Sigmoid colon (tissue), 7 donors: ENCODE results near the gene C2CD4C. TPM values are rescaled to one million over a fixed set of nuclear protein-coding genes. Genes with fewer than 3 reads are reported as not detected.

Experiments
- DNase-seq: peaks from one replicate; pipeline ENCODE4 v3.0.0-alpha.2; 2019
- H3K27ac ChIP-seq, 4 donors: fragments of 200-600 bp; sonication (generic); one replicate each; pipeline ENCODE4 v1.5.1; 2016 to 2019; ENCODE audit warnings: mild to moderate bottlenecking in 1 of 4
- H3K27me3 ChIP-seq, 3 donors: fragments of 200-600 bp; sonication (generic); one replicate each; pipeline ENCODE4 v1.5.1; 2019; ENCODE audit warnings: mild to moderate bottlenecking in 1 of 3
- H3K36me3 ChIP-seq, 4 donors: fragments of 200-600 bp; sonication (generic); one replicate each; pipeline ENCODE4 v1.5.1; 2016 to 2019
- H3K4me1 ChIP-seq, 4 donors: fragments of 200-600 bp; sonication (generic); one replicate each; pipeline ENCODE4 v1.5.1; 2017 to 2019
- H3K4me3 ChIP-seq, 4 donors: fragments of 200-600 bp; sonication (generic); one replicate each; pipeline ENCODE4 v1.5.1; 2017 to 2019; ENCODE audit warnings: mild to moderate bottlenecking in 2 of 4, moderate library complexity in 1 of 4
- H3K9me3 ChIP-seq, 4 donors: fragments of 200-600 bp in 3 of 4; sonication (generic) in 3 of 4; one replicate each; pipeline versions ENCODE4 v1.5.1 to v1.6.1; 2013 to 2019
- EP300 ChIP-seq, 4 donors: sonication (generic); formaldehyde crosslinking; IDR thresholded peaks; one replicate each; pipeline ENCODE4 v1.6.1; 2017; ENCODE audit warnings: antibody characterized with exemption in 4 of 4
- POLR2A ChIP-seq, 2 donors: fragments of 450-650 bp; IDR thresholded peaks; one replicate each; pipeline ENCODE4 v1.6.1; 2016; ENCODE audit warnings: antibody characterized with exemption in 2 of 2, mild to moderate bottlenecking in 2 of 2, moderate library complexity in 2 of 2
- POLR2AphosphoS5 ChIP-seq, 4 donors: sonication (generic); formaldehyde crosslinking; IDR thresholded peaks; one replicate each; pipeline ENCODE4 v1.6.1; 2017; ENCODE audit warnings: antibody characterized with exemption in 4 of 4
- WGBS, 2 donors: extraction: QIAGEN DNeasy Blood & Tissue Kit; methylation state at CpG; one replicate each; pipeline ENCODE4 v1.1.7; 2013; 5-methylcytosine and 5-hydroxymethylcytosine counted together
- intact Hi-C: fragments of 100-400 bp; cut with DNase I; formaldehyde crosslinking; loops from one replicate; pipeline ENCODE4 v1.15.1; 2023
- polyA plus RNA-seq, 3 donors: library from polyadenylated mRNA; stranded (reverse); fragments of 200-250 nt; gene quantifications; one replicate each; pipeline ENCODE4 v1.2.3, GENCODE V29; 2013
- total RNA-seq, 4 donors: library from RNA; depleted of rRNA; stranded (reverse); fragments of >200 nt; gene quantifications; one replicate each; pipeline ENCODE4 v1.1.0, GENCODE V29; 2016
- TF ChIP-seq, protein P1 (sequence below), 4 experiments: fragments of 450-650 bp in 3 of 4; fragments of 200-600 bp in 1 of 4; IDR thresholded peaks; one replicate each; pipeline ENCODE4 v1.5.1; 2016 to 2019; ENCODE audit warnings: antibody characterized with exemption in 4 of 4, mild to moderate bottlenecking in 3 of 4, moderate library complexity in 2 of 4
- donor health status: healthy with polysubstance abuse.
- donor health status: Bipolar disorder and iron deficiency.
- donor health status: healthy.

The C2CD4C gene
- total and polyA plus RNA-seq, 7 donors: under 0.01 to 1.2 (median 0.76) TPM; not detected in 1

DNA sequence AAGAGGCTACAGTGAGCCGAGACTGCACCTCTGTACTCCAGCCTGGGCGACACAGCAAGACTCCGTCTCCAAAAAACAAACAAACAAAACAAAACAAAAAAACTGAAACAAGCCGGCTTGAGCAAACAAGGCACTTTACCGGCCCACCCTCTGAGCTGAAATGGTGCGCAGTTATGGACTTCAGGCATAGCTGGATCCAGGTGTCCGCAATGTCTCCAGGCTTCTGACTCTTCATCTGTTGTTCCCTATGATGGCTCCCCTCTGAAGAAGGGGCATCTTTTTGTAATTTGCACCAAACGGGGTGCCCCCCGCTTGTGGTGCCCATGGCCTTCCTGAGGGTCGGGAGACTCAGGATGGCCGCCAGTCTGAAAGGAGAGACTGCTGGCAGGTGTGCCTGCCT, 6.2 kb downstream of the C2CD4C start:
- Histone ChIP-seq H3K9me3 (no peaks in the 10 kb centered on the region), H3K27ac (no peak overlapping the region), H3K4me3 (no peak overlapping the region), H3K27me3 (peaks cover 12 to 75% (median 51%) of the 10 kb centered on the region in 3 donors), H3K4me1 (peaks cover 0 to 7% (median 0%) of the 10 kb centered on the region in 4 donors), H3K36me3 (no peaks in the 10 kb centered on the region)
- no peak for TF ChIP-seq POLR2AphosphoS5 (IDR thresholded peaks at IDR 0.05)
- no peak for TF ChIP-seq POLR2A (IDR thresholded peaks at IDR 0.05)
- no peak for TF ChIP-seq EP300 (IDR thresholded peaks at IDR 0.05)
- TF ChIP-seq, protein P1, sequence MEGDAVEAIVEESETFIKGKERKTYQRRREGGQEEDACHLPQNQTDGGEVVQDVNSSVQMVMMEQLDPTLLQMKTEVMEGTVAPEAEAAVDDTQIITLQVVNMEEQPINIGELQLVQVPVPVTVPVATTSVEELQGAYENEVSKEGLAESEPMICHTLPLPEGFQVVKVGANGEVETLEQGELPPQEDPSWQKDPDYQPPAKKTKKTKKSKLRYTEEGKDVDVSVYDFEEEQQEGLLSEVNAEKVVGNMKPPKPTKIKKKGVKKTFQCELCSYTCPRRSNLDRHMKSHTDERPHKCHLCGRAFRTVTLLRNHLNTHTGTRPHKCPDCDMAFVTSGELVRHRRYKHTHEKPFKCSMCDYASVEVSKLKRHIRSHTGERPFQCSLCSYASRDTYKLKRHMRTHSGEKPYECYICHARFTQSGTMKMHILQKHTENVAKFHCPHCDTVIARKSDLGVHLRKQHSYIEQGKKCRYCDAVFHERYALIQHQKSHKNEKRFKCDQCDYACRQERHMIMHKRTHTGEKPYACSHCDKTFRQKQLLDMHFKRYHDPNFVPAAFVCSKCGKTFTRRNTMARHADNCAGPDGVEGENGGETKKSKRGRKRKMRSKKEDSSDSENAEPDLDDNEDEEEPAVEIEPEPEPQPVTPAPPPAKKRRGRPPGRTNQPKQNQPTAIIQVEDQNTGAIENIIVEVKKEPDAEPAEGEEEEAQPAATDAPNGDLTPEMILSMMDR (IDR thresholded peaks at IDR 0.05): no peak
- no peak for DNase-seq
- intact Hi-C loops: no loop called here
- 78 to 90% methylated on average over 11 of the region's 11 CpGs for WGBS, 2 donors

DNA sequence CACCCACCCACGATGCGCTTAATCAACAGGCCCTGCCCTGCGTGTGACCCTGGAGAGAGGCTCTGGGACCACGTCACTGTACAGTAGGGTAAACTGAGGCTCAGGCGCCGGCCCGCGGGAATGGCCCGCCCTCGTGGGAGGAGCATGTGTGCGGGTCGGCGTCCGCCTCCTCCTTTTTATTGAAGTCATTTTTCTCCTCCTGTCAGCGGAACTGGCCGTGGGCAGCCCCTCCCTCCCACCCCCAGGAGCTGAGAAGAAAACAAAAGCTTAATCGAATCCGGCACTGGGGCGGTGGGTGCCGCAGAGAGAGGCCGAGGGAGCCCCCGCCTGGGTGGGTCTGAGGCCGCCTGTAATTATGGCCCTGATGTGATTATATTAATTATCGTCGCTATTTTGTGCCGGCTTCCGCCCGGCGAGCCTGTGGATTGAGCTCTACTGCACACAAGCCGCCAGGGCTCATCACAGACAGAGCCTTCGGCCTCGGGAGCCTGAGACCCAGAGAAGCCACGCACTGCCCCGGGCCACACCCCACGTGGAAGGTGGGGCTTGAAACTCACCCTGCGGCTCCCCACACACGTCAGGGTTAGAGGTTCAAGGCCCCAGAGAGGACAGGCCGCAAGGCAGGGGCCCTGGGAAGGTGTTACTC, 7.0 kb downstream of the C2CD4C start:
- intact Hi-C loops: no loop called here
- TF ChIP-seq POLR2A (IDR thresholded peaks at IDR 0.05) (no peak), EP300 (IDR thresholded peaks at IDR 0.05) (no peak), POLR2AphosphoS5 (IDR thresholded peaks at IDR 0.05) (no peak)
- TF ChIP-seq, protein P1 (IDR thresholded peaks at IDR 0.05): no peak
- H3K9me3 ChIP-seq: no peaks in the 10 kb centered on the region
- 16 to 41% methylated on average over 38 of the region's 38 CpGs for WGBS, 2 donors
- H3K27me3 ChIP-seq: peaks cover 8 to 72% (median 43%) of the 10 kb centered on the region in 3 donors
- no peak for DNase-seq
- no peaks in the 10 kb centered on the region for H3K36me3 ChIP-seq
- H3K4me1 ChIP-seq: peaks cover 0 to 7% (median 0%) of the 10 kb centered on the region in 4 donors
- H3K4me3 ChIP-seq: peak overlapping the region in 2 of 4 donors; percentile 25 to 35
- no peak overlapping the region for H3K27ac ChIP-seq

DNA sequence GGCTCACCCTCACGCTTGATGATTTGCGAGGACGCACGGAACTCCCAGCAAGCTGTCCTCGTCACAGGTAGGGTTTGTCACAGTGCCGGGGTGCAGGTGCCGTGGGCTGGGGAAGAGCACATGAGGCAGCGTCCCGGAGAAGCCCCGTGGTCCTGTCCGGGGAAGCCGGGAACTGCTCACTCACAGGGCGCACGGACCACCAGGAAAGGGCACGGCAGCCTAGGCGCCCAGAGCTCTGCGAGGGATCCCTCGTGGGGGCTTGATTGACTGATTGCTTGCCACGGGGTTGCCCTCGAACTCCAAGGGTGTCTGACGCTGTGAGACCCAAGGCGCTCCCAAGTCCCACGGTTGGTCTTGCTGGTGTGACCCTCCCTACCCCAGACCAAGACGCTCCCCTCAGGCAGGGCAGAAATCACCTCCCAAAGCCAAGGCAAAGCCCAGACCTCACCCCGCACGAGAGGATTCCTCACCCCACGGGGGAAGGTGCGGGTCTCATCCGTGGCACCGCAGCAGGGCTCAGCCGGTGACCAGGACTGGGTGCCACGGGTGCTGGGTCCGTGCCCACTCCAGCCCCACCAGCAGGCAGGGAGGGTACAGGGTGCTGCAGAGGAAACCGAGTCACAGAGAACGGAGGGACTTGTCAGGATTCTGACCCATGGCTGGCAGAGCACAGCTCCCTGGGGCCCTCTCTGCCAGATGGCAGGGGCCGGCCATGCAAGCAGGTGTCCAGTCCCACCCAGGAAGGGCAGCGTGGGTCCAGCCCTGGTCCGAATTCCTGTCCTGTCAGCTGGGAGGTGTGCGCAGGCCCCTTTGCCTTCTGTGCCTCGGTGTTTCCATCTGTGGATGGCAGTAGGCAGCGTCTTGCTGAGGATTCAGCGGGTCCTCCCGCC, 7.7 kb downstream of the C2CD4C start:
- peaks cover 0 to 7% (median 0%) of the 10 kb centered on the region in 4 donors for H3K4me1 ChIP-seq
- H3K4me3 ChIP-seq: no peak overlapping the region
- peaks cover 8 to 65% (median 36%) of the 10 kb centered on the region in 3 donors for H3K27me3 ChIP-seq
- no peaks in the 10 kb centered on the region for H3K9me3 ChIP-seq
- no peak overlapping the region for H3K27ac ChIP-seq
- no peak for TF ChIP-seq POLR2A (IDR thresholded peaks at IDR 0.05)
- TF ChIP-seq, protein P1 (IDR thresholded peaks at IDR 0.05): no peak
- no peak for TF ChIP-seq POLR2AphosphoS5 (IDR thresholded peaks at IDR 0.05)
- no peak for TF ChIP-seq EP300 (IDR thresholded peaks at IDR 0.05)
- no peaks in the 10 kb centered on the region for H3K36me3 ChIP-seq
- DNase-seq: no peak
- WGBS, 2 donors: 77 to 87% methylated on average over 43 of the region's 43 CpGs
- intact Hi-C loops: no loop called here

DNA sequence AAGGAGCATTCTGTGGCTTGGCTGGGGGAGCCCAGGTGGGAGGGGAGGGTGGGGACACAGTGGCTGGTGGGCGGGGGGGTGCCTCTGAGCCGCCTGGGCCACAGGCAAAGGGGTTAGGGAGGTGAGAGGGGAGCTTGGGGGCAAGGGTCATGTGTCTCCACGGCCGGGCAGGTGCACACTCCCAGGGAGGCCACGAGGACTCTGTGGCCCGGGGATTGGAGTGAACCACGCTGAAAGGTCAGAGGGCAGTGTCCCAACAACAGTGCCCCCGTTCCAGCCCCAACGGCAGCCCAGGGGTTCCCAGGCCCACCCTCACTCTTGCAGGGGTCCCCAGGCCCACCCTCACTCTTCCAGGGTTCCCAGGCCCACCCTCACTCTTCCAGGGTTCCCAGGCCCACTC, 9.6 kb downstream of the C2CD4C start:
- no peak overlapping the region for H3K4me3 ChIP-seq
- no peaks in the 10 kb centered on the region for H3K9me3 ChIP-seq
- TF ChIP-seq, protein P1 (IDR thresholded peaks at IDR 0.05): no peak
- TF ChIP-seq POLR2A (IDR thresholded peaks at IDR 0.05) (no peak), EP300 (IDR thresholded peaks at IDR 0.05) (no peak), POLR2AphosphoS5 (IDR thresholded peaks at IDR 0.05) (no peak)
- no peaks in the 10 kb centered on the region for H3K36me3 ChIP-seq
- H3K27ac ChIP-seq: no peak overlapping the region
- intact Hi-C loops: no loop called here
- peaks cover 8 to 52% (median 23%) of the 10 kb centered on the region in 3 donors for H3K27me3 ChIP-seq
- no peak for DNase-seq
- WGBS, 2 donors: 29 to 76% methylated on average over 9 of the region's 9 CpGs
- peaks cover 0 to 7% (median 0%) of the 10 kb centered on the region in 4 donors for H3K4me1 ChIP-seq
